Thymus (tissue), 2 donors: ENCODE data around the gene FCHO2. TPM values are rescaled to one million over a fixed set of nuclear protein-coding genes. Genes with fewer than 3 reads are reported as not detected.

ENCODE experiments used
- polyA plus RNA-seq: library from polyadenylated mRNA; stranded (reverse); fragments of 200-250 nt; gene quantifications from one replicate; pipeline ENCODE4 v1.2.3, GENCODE V29; 2013
- total RNA-seq: library from RNA; stranded (reverse); fragments of 120-200 nt; gene quantifications from one replicate; pipeline ENCODE4 v1.2.4, GENCODE V29; 2013
- donor health status: healthy.

The FCHO2 gene
- total and polyA plus RNA-seq, 2 donors: 7.7 to 17.8 TPM

Other genes with a start within 250 kb of the FCHO2 start
- gene TNPO1, start 139.4 kb upstream of the FCHO2 start, total RNA-seq: 78.5 TPM
- gene TNPO1, start 139.4 kb upstream of the FCHO2 start, polyA plus RNA-seq: 14.6 TPM
- 0.19 TPM for gene TMEM171, start 164.5 kb downstream of the FCHO2 start, total RNA-seq
- gene TMEM171, start 164.5 kb downstream of the FCHO2 start, polyA plus RNA-seq: 0.62 TPM
- gene TMEM174, start 217.2 kb downstream of the FCHO2 start, total RNA-seq: not detected
- 0.02 TPM for gene TMEM174, start 217.2 kb downstream of the FCHO2 start, polyA plus RNA-seq